Fibroblast of lung (primary cell): ENCODE measurements around the gene POLQ. TPM values are rescaled to one million over a fixed set of nuclear protein-coding genes. Genes with fewer than 3 reads are reported as not detected.
"Not testable (repeated sequence)": the region's sequence is repeated elsewhere in the genome, so short reads cannot be mapped to it uniquely, and the experiment has no call there.

Source experiments
- DNase-seq, 2 donors: peaks; one replicate each; pipeline versions ENCODE4 v3.0.0 to v3.0.0-alpha.2; 2010; ENCODE audit warnings: low read depth in 2 of 2
- H2AFZ ChIP-seq: 2 replicates; pipeline ENCODE4 v1.5.1; 2012; ENCODE audit warnings: low read length, control low read depth, inconsistent platforms
- H3K27ac ChIP-seq: 2 replicates; pipeline ENCODE4 v1.5.1; 2011; ENCODE audit warnings: low read length, control low read depth; ENCODE audit not compliant: insufficient read depth
- H3K27me3 ChIP-seq: 2 replicates; pipeline ENCODE4 v1.5.1; 2011; ENCODE audit warnings: mild to moderate bottlenecking, low read length; ENCODE audit not compliant: control insufficient read depth, insufficient read depth
- H3K36me3 ChIP-seq: 2 replicates; pipeline ENCODE4 v1.5.1; 2011; ENCODE audit warnings: low read length; ENCODE audit not compliant: control insufficient read depth, insufficient read depth
- H3K4me1 ChIP-seq: 2 replicates; pipeline ENCODE4 v1.5.1; 2011; ENCODE audit warnings: low read length; ENCODE audit not compliant: control insufficient read depth, insufficient read depth; ENCODE audit errors: extremely low read depth
- H3K4me2 ChIP-seq: 2 replicates; pipeline ENCODE4 v1.5.1; 2011; ENCODE audit warnings: low read length, control low read depth; ENCODE audit not compliant: insufficient read depth; ENCODE audit errors: extremely low read depth
- H3K4me3 ChIP-seq, 4 experiments: fragments of 200-600 bp in 1 of 4; sonication (generic) in 1 of 4; replicated peaks in 1 of 4; 2 replicates each; pipeline ENCODE4 v1.5.1; 2011 to 2016; ENCODE audit warnings: low read length in 4 of 4, low read depth in 3 of 4, mild to moderate bottlenecking in 3 of 4, control low read depth in 2 of 4, inconsistent platforms in 1 of 4, mixed read lengths in 1 of 4; ENCODE audit not compliant: insufficient read depth in 1 of 4; ENCODE audit errors: control extremely low read depth in 1 of 4
- H3K79me2 ChIP-seq: 2 replicates; pipeline ENCODE4 v1.5.1; 2012; ENCODE audit warnings: mild to moderate bottlenecking, low read length, inconsistent platforms; ENCODE audit not compliant: control insufficient read depth, insufficient read depth
- H3K9ac ChIP-seq: 2 replicates; pipeline ENCODE4 v1.5.1; 2011; ENCODE audit warnings: mild to moderate bottlenecking, low read length, control low read depth; ENCODE audit not compliant: insufficient read depth
- H3K9me3 ChIP-seq: 2 replicates; pipeline ENCODE4 v1.5.1; 2012; ENCODE audit warnings: low read depth, low read length; ENCODE audit not compliant: control insufficient read depth, insufficient read depth
- H4K20me1 ChIP-seq: 2 replicates; pipeline ENCODE4 v1.5.1; 2011; ENCODE audit warnings: low read length; ENCODE audit not compliant: control insufficient read depth, insufficient read depth; ENCODE audit errors: extremely low read depth
- EZH2 ChIP-seq: IDR thresholded peaks from 2 replicates; pipeline ENCODE4 v1.5.1; 2012; ENCODE audit warnings: low read length, control low read depth, mild to moderate bottlenecking; ENCODE audit errors: missing control alignments
- polyA minus RNA-seq: library from RNA; depleted of rRNA, polyadenylated mRNA; stranded (reverse); fragments of >200 nt; gene quantifications from 2 replicates; pipeline ENCODE4 v1.2.3, GENCODE V29; 2011; ENCODE audit warnings: low replicate concordance
- polyA plus RNA-seq, 2 donors: library from polyadenylated mRNA; depleted of rRNA in 1 of 2; stranded (reverse) in 1 of 2; unstranded in 1 of 2; fragments of >200 nt; gene quantifications; 2 replicates each; pipeline ENCODE4 v1.2.1, GENCODE V29; 2011 to 2012; ENCODE audit warnings: missing spikeins in 1 of 2
- total RNA-seq: library from RNA; depleted of rRNA; stranded (reverse); fragments of >200 nt; gene quantifications from 2 replicates; pipeline ENCODE4 v1.2.1, GENCODE V29; 2014
- TF ChIP-seq, protein P1 (sequence below), 2 donors: IDR thresholded peaks in 1 of 2; conservative IDR thresholded peaks in 1 of 2; 1 replicate in 1 of 2; 2 replicates in 1 of 2; pipeline ENCODE4 v1.5.1; 2011 to 2012; ENCODE audit warnings: low read length in 2 of 2, control low read depth in 1 of 2, inconsistent platforms in 1 of 2, low read depth in 1 of 2, mild to moderate bottlenecking in 1 of 2

The POLQ gene
- total RNA-seq: 3.3 and 4.1 TPM in 2 replicates
- polyA plus RNA-seq: 1.1 and 4.1 TPM in 2 replicates
- 0.79 and 3.0 TPM in 2 replicates for polyA plus RNA-seq (2012)
- polyA minus RNA-seq: 0.31 and 0.96 TPM in 2 replicates

- peak within 1 kb of the TSS; percentile 100 for H2AFZ ChIP-seq
- peaks cover 2% of the 10 kb centered on the region for H3K4me1 ChIP-seq
- no peaks in the 10 kb centered on the region for H4K20me1 ChIP-seq
- peak; percentile 96 for DNase-seq
- peak within 1 kb of the TSS; percentile 67 to 96 (median 76) for H3K4me3 ChIP-seq
- H3K9me3 ChIP-seq: no peaks in the 10 kb centered on the region
- peak within 1 kb of the TSS; percentile 100 for H3K4me2 ChIP-seq
- H3K36me3 ChIP-seq: no peaks in the 10 kb centered on the region
- no peak for TF ChIP-seq EZH2
- TF ChIP-seq, protein P1, sequence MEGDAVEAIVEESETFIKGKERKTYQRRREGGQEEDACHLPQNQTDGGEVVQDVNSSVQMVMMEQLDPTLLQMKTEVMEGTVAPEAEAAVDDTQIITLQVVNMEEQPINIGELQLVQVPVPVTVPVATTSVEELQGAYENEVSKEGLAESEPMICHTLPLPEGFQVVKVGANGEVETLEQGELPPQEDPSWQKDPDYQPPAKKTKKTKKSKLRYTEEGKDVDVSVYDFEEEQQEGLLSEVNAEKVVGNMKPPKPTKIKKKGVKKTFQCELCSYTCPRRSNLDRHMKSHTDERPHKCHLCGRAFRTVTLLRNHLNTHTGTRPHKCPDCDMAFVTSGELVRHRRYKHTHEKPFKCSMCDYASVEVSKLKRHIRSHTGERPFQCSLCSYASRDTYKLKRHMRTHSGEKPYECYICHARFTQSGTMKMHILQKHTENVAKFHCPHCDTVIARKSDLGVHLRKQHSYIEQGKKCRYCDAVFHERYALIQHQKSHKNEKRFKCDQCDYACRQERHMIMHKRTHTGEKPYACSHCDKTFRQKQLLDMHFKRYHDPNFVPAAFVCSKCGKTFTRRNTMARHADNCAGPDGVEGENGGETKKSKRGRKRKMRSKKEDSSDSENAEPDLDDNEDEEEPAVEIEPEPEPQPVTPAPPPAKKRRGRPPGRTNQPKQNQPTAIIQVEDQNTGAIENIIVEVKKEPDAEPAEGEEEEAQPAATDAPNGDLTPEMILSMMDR (conservative IDR thresholded peaks at IDR 0.05 in 1 of 2, IDR thresholded peaks at IDR 0.05 in 1 of 2; ENCODE audit: low read depth in 1 of 2, low read length in 2 of 2): no peak
- H3K79me2 ChIP-seq: peaks cover 25% of the 10 kb centered on the region
- no peaks in the 10 kb centered on the region for H3K27me3 ChIP-seq
- H3K27ac ChIP-seq: peak within 1 kb of the TSS; percentile 66
- peak within 1 kb of the TSS; percentile 61 for H3K9ac ChIP-seq
These were observed at the start of gene POLQ for GRCh38 chr3:121545574-121546455. Gene POLQ (minus strand): TSS chr3:121545988. CDS start chr3:121545877, 111 bp downstream.

DNA sequence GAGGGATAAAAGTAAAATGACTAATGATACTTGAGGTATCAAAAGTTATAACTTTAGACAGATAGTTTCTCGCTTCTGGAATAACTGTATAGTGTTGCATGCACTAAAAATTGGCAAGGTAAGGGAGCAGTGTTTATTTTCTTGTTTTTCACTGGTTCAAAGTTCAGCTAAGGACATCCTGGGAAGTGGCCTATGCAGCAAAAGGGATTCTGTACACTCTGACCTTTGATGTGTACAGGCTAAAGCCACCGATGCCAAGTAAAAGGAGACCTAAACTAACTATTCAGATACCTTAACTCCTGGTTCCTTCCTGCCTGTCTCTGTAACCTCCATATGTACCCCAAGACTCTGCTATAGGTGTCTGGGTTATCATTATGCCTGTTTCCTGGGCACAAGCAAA, 49.1 kb upstream of the POLQ start:
- Histone ChIP-seq H2AFZ (no peak overlapping the region), H3K4me2 (no peak overlapping the region)

GRCh38 chr3:121593806-121594205, 48.0 kb upstream of the POLQ start:
- H3K36me3 ChIP-seq, H3K9ac ChIP-seq, DNase-seq, H3K79me2 ChIP-seq, H2AFZ ChIP-seq, H3K4me2 ChIP-seq, H4K20me1 ChIP-seq, H3K27me3 ChIP-seq, H3K4me3 ChIP-seq, H3K9me3 ChIP-seq, H3K27ac ChIP-seq, H3K4me1 ChIP-seq: not testable (repeated sequence)

More for the DNA sequence above, 49.1 kb upstream of the POLQ start:
- Histone ChIP-seq H3K9me3 (no peaks in the 10 kb centered on the region), H3K4me3 (no peak overlapping the region), H4K20me1 (no peaks in the 10 kb centered on the region), H3K27ac (no peak overlapping the region), H3K9ac (no peak overlapping the region), H3K27me3 (no peaks in the 10 kb centered on the region), H3K79me2 (no peaks in the 10 kb centered on the region), H3K4me1 (no peaks in the 10 kb centered on the region), H3K36me3 (no peaks in the 10 kb centered on the region)
- no peak for DNase-seq
- TF ChIP-seq, protein P1 (conservative IDR thresholded peaks at IDR 0.05 in 1 of 2, IDR thresholded peaks at IDR 0.05 in 1 of 2; ENCODE audit: low read depth in 1 of 2, low read length in 2 of 2): no peak
- no peak for TF ChIP-seq EZH2
